SHP77 (cell line): Measurements from ENCODE around the gene DOCK1.
"Not testable (repeated sequence)": the region's sequence is repeated elsewhere in the genome, so short reads cannot be mapped to it uniquely, and the experiment has no call there.

ENCODE experiments used
- DNase-seq, 2 experiments: peaks; one replicate each; lab custom pipeline; 2025; lab: John Stamatoyannopoulos, UW

DOCK1 gene

DNA sequence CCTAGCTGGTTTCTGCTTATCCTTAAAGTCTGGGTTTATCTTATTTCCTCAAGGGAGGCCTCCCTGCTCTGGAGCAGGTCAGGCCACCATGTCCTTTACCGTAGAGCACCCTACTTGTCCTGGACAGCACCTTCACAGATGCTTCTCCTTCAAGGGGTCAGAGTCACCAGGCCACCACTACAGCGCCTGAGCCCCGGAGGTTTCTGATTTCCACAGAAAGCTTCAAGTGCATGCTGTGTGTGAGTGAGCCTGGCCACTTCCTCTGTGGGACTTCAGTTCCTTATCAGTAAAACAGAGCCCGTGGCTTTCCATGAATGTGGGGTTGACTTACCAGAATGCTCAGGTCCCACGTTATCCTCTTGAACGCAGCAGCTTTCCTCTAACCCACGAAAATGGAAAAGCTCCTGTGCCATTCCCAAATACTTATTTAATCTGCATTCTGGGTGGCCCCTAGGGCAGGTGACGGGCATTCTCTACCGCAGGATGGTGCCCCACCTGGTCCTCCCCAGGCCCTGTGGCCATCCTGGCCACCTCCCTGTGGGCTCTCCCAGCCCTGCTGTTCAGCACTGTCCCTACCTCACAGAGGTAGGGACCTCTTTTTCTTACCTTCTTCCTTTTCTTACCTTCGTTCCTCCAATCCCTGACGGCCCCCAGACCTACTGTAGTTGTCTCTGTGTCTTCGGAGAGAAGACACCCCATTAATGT lies 1.4 kb upstream of the DOCK1 start:
- DNase-seq, result no peak

DNA sequence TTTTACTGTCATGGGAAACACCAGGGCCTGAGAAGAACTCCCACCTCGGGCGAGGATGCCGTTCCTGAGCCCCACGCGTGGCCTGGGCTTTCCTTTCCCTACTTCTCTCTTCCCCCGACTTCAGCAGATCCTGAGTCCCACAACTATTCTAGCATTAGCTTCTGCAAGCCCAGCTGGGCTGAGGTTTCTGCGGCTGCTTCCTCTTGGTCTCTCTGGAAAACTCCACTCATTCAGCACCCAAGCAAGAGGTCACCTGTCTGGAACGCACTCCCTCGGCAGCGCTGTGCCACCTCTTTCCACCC lies 761 bp upstream of the DOCK1 start:
- no peak for DNase-seq

DNA sequence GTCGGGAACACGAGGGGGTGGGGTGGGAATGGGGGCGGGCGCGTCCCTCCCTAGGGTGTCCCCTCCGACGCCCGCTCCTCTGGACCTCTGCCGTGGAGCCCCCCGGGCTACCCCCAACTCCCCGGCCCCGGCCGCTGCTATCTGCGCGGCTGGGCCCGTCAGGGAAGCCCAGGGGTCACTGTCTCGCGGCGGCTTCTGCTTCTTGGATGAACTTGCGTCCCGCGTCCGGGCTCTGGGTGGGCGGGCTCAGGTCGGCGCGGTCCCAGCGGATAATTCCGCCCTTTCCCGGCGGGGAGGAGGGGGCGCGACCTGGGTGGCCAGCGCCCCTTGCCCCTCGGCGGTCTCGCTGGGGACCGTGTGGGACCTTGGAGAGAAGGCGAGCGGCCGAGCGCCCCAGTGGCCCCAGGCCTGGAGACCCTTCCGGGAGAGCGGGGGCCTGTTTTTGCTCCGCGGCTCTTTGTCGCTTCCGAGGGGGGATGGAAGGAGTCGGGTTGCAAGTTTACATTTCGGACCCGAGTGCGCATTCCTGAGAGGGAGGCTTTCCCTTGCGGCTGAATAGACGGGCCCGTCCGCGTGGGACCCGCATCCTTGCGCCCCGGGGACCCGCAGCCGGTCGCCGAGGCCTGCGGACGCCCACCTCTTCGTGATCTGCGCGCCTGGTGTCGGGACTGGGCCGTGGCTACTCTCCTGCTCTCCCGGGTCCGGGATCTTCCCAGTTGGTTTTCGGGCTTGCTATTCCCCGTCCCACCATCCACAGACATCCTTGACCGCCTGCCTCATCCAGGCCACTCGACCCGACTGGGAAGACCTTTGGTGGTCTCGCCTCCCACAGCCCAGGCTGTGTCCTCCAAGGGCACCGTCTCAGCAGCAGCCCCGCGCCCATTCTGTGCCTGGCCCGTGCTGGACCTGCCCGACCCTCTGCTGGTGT lies 812 bp downstream of the DOCK1 start:
- DNase-seq, result no peak

DNA sequence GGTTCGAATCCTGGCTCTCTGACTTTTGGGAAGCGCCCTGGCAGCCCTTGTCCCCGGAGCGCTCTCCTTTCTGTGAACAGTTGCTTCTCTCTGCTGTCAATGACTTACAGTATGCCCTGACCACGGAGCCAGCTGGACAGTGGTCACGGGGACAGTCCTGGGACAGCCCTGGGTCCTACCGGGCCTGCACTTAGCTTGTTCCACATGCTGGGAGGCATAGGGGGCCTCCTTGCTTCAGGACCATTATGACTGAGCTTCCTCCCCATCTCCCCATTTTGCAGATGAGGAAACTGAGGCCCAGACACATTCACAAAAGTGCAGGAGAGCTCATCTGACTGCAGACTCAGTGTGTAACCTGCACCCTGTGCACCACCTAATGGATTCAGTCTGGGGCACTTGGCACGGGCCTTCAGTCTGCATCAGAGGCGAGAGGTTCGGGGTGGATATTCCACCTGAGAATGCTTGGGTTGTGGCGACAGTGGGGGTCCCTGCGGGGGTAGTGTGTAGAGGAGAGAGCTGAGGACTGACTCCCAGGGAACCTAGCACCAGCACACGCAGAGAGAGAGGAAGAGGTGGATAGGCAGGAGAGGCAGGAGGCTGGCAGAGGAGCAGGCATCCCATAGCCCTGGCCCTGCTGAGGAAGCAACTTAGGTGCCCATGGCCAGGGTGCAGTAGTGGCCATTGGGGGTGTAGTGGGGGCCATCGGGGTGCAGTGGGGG lies 1.6 kb downstream of the DOCK1 start:
- no peak for DNase-seq

DNA sequence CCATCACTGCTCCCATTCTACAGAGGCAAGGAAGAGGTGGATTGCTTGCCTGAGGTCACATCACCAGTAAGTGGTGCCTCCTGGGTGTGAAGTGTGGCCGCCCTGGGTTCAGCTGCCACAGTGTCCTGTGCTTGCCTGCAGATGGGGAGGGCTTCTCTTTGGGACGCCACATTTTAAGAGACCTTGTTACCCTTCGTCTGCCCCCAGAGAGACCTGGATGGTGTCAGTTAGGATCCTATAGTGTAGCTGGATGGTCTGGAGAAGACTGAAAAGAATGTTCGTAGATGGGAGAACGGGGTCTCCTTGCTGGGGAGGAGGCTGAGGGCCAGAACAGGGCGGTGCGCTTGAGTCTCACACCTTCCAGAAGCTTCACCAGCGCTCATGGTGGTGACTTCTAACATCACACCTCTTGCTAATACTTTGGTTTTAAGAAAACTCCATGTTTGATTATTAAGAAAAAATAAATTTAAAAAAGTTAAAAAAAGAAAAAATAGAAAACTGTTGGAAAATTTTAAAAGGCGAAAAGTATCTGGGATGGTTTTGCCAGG lies 2.3 kb downstream of the DOCK1 start:
- no peak for DNase-seq

DNA sequence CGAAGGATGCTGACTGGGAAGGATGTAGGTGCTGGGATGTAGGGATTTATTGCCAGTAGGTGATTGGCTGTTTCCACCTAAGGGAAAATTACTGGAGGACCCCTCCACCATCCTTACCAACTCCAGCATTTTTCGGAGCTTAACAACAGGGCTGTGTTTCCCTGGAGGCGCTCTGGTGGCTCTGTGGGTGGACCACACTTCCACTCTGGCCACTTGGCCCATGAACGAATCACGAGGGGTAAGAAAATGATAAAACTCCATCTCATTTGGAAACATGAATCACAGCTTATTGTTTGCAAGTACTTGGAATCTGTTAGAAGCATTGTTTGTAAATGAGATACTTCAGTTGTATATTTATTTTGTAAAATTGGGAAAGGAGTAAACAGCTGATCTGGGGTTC lies 3.0 kb downstream of the DOCK1 start:
- no peak for DNase-seq

DNA sequence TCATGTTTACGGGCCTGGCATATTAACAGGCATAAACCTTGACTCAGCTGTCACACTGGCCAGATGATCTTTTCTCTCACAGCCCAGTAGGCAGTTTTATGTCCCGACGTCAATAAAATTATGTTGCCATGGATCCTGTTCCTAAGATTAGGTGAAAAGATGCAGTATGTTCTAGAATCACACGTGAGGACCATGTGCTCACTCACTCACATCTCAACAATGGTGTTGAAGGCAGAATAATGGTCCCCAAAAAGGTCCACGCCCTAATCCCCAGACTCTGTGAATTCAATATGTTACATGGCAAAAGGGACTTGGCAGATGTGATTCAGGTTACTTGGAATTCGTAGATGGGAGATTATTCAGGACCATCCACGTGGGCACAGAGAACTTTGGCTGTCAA lies 3.5 kb downstream of the DOCK1 start:
- no peak for DNase-seq

DNA sequence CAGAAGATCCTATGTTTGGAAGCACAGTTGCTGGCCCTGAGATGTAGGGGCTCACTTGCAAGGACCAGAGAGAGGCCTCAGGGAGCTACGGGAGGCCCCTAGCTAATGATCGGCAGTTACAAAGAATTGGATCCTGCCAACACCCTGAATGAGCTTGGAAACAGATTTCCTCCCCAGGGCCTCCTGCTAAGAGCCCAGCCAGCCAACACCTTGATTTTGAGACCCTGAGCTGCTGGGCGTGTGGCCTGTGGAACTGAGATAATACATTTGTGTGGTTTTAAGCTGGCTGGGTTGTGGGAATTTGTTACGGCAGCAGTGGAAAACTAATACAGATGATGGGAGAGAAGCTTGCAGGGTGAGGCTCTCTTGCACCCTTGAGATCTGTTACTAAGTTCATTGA lies 3.9 kb downstream of the DOCK1 start:
- no peak for DNase-seq

DNA sequence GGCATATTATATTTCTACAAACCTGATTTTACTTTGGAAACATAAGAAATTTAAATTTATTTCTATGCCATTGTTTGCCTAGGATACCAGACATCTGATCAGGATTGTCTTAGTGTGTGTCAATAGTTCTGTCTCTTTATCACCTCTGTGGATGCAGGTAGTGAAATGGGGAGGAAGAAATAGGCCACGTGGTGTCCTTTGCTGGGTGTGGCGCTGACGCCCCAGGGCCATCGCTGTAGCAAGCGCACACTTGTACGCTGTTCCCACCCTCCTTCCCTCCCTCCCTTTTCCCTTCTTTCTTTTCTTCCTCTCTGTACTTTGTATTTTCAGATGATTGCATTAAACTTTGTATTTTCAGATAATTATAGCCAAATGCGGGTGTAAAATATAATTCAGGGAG lies 5.0 kb downstream of the DOCK1 start:
- no peak for DNase-seq

DNA sequence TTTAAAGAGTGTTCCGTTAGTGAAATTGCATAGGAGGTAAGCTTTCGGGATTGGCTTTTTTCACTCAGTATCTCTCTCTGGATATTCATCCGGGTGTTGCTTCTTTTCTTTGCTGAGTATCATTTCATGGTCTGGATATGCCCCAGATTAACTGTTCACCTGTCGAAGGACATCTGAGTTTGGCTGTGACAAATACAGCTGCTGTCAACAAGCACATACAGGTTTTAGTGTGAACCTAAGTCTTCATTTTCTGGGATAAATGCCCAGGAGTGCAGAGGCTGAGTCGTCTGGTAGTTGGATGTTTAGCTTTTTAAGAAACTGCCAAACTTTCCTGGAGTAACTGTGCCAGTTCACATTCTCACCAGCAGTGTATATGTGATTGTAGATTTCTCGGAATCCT lies 5.6 kb downstream of the DOCK1 start:
- DNase-seq, result no peak

DNA sequence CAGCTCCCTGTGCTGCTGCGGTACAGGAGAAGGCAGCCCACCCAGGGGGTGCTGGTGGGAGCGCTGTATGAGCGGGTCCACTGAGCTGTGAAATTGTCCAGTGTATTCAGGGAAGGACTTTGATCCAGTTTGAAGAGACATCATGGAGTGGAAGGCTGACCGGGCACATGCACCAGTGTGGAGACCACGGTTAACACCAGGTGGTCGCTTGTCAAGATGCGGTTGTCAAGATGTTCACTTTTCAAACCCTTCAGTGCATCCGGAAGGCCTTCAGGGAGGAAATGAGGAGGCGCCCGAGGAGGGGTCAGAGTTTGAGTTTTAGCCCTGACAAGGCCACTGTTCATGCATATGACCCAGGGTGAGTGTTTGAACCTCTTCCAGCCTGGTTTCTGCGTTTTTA lies 6.1 kb downstream of the DOCK1 start:
- DNase-seq, result no peak

DNA sequence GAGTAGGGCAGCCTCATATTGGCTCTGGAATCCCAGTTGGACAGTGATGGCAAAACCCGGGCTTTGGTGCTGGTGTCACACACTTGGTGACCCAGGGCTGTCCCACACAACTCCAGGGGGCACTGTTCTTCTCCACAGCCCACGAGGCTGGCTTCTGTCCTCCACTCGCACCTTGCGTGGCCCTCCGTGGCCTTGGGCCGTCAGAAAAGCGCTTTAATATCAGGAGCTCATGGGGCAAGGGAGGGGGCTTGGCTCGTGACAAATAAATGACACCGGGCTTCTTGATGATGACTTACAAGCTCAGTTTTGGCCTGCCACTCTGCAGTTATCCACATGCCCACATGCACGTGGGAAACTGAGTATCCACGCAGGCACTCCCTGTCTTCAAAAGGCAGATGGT lies 8.1 kb downstream of the DOCK1 start:
- no peak for DNase-seq

DNA sequence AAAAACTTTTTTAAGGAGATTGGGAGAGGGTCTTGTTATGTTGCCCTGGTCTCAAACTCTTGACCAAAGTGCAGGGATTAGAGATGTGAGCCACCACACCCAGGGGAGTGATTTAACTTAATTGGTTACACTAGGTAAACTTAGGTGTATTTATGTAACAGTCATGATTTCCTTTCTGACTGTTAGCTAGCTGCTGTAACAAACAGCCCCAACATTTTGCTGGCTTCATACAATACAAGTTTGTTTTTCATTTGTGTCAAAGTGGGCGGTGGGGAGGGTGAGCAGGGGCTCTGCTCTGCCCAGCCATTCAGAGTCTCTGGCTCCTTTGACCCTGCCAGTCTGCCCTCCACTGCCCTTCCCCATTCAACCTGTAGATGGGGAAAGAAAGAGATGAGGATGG lies 9.3 kb downstream of the DOCK1 start:
- no peak for DNase-seq

DNA sequence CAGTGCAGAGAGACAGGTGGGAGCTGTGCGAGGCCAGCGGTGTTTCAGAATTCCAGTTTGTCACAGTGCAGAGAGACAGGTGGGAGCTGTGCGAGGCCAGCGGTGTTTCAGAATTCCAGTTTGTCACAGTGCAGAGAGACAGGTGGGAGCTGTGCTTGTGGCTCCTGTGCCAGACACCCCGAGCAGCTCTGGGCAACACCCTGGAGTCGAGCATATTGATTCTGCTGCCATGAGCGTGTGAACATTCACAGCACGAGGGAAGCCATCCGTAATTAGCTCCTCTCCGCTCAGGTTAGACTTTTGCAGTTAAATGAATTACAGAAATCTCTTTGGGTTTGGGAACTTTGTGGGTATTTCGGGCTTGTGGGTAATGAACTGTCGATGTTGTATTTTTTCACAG lies 11.7 kb downstream of the DOCK1 start:
- not testable (repeated sequence) for DNase-seq

DNA sequence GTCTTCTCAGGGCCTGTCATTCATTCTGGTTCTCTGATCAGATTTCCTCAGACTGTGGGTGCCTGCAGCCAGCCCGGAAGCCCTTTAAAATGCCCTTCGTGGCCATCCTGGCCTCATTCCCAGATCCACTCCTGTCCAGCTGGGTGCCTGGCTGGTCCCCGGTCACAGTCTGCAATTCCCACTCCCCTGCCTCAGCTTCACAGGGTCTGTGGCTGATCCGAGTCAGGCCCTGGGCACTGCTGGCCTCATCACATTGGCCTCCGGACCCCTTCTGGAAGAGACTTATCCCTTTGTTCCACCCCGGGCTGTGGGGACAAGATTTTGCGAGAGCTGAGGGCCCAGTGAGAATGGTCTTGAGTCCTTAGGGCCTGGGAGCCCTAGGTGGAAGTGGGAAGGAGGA lies 12.1 kb downstream of the DOCK1 start:
- DNase-seq, result no peak

DNA sequence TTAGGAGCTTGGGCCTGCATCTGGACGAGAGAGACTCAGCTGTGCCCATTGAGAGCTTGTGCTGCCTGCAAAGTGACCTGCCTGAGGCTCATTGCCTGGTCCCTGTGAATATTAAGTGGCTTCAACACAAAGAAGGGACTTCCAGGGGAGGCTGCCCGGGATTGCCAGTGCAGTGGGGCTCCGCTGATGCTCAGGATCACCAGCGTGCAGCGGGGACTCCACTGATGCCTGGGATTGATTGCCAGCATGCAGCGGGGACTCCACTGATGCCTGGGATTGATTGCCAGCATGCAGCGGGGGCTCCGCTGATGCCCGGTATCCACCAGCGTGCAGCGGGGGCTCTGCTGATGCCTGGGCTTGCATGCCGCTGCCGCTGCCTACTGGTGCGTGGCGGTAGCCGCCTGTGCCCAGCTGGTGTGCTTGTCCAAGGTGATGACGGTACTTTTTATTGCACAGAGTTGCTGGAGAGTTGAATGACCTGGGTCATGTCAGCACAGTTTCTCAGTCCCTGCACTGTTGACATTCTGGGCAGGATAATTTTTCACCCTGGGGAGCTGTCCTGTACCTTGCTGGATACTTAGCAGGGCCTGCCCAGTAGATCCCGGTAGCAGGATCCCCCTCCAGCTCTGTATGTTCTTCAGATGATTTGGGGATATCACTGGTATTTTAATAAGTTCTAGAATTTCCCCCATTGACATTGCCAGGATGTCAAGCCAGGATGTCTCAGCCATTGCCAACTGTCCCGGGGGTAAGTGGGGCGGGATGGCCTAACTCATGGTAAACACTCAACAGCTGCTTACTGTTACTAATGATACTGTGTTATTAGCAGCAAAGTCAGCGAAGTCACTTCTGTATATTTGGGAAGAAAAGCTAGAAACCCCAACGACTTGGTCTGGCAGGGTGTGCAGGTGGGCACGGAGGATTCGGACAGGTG lies 13.0 kb downstream of the DOCK1 start:
- no peak for DNase-seq

DNA sequence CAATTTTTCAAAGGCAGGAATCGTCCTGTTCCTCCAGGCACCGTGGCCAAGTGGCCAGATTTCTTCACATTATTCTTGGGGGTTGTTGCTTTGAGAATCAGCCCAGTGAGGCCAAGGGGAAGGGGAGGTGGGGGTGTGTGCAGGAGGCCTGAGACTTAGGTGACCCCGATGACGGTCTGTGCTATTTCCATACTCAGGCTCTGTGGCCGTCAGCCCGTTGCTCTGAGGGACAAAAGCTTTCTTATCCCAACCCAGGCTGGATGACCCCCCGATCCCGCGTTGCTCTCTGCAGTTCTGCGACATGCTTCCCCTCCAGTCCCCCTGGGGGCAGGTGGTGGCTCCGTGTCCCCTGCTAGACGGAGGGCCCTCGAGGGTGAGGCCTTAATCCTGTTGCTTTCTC lies 14.2 kb downstream of the DOCK1 start:
- DNase-seq, result no peak

DNA sequence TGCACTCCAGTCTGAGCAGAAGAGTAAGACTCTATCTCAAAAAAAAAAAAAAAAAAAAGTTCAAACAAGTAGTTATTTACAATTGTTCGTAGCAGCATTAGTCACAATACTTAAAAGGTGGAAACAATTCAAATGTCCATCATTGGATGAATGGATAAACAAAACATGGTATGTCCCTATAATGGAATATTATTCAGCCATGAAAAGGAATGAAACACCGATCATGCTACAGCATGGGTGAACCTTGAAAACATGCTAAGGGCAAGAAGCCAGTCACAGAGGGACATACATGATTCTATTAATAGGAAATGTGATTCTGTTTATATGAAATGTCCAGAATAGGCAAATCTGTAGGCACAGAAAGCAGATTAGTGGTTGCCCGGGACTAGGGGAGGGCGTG lies 15.9 kb downstream of the DOCK1 start:
- no peak for DNase-seq

DNA sequence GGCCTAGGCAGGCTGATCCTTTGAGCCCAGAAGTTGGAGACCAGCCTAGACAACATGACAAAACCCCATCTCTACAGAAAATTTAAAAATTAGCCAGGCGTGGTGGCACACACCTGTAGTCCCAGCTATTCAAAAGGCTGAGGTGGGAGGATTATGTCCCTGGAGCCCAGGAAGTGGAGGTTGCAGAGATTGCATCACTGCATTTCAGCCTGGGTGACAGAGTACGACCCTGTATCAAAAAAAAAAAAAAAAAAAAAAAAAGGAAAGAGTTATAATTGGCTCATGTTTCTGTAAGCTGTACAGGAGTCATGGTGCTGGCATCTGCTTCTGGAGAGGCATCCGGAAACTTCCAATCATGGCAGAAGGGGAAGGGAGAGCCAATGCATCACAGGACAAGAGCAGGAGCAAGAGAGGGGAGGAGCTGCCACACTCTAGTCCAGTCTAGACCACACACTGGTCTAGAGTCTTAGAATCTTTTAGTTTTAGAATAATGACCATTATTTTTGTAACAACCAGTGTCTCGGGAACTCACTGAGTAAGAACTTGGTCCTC lies 16.8 kb downstream of the DOCK1 start:
- no peak for DNase-seq

DNA sequence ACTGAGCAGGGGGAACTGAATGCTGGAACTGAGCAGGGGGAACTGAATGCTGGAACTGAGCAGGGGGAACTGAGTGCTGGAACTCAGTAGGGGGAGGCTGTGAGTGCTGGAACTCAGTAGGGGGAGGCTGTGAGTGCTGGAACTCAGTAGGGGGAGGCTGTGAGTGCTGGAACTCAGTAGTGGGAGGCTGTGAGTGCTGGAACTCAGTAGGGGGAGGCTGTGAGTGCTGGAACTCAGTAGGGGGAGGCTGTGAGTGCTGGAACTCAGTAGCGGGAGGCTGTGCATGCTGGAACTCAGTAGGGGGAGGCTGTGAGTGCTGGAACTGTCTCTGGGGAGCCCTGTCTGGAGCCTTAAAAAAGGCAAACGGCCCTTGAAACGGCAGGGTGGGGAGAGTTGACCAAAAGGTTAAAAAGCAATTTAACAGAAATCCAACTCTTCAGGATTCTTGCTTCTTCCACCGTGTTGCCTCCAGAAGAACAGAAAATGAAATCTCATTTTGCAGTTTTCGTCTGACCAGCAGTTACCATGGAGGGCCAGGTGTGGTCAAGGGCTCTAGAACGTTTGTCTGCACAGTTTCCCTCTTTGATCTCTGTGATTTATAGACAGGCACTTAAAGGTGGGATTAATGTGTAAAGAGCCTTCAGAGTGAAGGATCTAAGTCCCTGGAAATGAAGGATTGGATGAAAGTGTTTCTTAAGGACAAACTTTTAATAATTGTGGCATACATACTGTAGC lies 19.1 kb downstream of the DOCK1 start:
- DNase-seq, result no peak

DNA sequence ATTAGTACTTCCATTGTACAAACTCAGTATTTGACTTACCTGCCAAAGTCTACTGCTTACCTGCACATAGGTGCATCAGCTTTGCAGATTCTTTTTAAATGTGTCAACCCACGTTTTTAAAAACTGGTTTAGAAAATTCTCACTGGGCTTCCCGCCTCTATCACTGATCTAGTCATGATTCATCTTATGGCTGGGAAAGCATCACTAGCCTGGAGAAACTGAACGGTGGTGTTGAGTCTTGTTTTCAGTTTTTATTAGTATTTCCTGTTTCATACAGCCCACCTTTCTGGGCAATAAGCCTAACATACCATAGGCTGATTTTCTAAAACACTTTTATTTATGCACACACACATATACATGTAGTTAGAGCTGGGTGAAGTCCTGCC lies 19.7 kb downstream of the DOCK1 start:
- no peak for DNase-seq
